GM19397 (cell line): ENCODE data around the gene GIMAP5.

Experiments used
- ATAC-seq: cut with Tn5 transposase; IDR thresholded peaks from one replicate; pipeline ENCODE4 v1.9.1; 2021; ENCODE audit warnings: mild to moderate bottlenecking, moderate library complexity; ENCODE audit not compliant: unreplicated experiment

GIMAP5 gene

DNA sequence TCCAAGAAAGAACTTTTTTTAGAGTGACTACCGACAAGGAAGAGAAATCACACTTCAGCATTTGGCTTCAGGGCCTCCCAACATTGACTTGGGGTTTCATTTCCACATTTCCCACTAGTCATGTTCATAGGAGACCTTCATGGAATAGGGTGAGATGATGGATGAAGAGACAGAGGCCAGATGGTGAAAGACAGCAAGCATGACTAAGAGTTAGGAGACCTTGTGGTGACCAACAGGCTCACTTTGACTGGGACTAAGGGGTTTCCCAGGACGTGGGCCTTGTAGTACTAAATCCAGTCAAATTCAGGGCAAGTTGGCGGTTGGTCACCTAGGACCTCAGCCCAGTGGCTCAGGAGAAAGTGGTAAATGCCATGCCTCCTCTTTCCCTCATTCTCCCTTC is 3.0 kb upstream of the GIMAP5 start:
- no peak for ATAC-seq

- ATAC-seq = no peak
These were observed 1.4 kb upstream of the GIMAP5 start for GRCh38 chr7:150735596-150736358.

GRCh38 chr7:150736864-150737263 is 354 bp upstream of the GIMAP5 start:
- ATAC-seq = peak; percentile 11

DNA sequence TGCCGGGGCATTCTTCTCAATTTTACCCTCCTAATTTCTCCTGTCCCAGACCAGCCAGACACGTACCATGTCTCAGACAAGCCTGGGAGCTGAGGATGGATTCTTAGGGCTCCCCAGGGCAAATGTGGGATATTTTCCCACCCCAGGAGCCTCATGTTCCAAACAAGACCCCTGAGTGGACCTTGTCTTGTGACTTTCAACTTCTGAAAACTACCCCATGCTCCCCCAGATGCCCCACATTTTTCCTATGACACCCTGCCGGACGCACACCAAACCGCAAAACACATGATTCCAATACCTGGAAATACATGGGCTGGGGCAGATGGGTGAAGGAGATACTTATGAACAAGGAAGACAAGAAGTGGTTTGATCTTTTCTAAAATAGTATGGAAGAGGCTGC is 874 bp downstream of the GIMAP5 start:
- no peak for ATAC-seq

DNA sequence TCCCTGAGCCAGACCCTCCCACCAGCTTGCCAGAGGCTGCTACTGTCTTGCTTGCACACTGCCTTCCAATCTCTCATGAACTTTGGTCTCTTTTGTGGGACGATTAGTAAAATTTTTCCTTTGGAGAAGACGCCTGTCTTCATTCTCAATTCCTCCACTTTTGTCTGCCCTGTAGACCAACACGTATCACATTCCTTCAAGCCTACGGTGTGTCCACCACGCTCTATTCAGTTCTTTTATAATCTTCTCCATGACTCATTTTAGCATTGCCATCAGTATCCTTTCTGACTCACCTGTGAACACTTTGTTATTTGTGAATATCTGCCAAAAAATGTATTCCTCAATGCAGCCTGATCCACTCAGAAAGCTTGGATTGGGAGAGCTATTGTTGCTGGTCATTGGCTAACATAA is 1.4 kb downstream of the GIMAP5 start:
- no peak for ATAC-seq

DNA sequence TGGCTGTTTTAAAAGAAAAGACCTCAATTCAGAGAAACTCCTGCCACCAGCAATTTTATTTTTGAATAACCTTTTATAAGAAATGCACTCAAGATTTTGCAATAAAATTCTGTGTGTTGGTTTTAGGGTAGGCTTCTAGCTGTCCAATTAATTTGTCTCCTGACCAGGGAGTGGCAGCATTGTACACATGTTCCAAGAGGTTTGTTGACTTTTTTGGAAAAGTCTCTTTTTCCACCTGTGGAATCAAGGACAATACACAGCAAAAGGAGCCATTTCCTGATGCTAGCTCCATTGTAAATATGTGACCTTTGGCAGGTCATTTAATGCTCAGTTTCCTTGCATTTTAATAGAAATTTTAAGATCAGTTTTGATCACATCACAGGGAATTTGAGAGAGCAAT is 1.8 kb downstream of the GIMAP5 start:
- no peak for ATAC-seq

DNA sequence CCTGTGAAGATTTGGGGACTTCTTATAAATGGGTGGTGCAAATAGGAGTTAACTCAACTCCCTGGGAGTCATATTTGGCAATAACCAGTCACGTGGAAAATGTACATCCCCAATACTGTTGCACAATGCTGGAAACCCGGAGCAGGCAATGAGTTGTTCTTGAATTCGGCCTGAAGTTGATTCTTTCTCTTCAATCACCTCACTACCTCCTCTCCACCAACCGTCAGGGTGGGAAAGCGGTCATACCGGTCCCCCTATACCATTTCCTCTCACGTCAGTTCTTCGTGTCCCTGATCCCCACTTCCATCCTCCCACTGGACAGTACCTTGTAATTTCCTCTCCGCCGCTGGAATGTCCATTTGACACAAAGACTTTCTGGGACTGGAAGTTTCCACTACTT is 2.8 kb downstream of the GIMAP5 start:
- no peak for ATAC-seq

DNA sequence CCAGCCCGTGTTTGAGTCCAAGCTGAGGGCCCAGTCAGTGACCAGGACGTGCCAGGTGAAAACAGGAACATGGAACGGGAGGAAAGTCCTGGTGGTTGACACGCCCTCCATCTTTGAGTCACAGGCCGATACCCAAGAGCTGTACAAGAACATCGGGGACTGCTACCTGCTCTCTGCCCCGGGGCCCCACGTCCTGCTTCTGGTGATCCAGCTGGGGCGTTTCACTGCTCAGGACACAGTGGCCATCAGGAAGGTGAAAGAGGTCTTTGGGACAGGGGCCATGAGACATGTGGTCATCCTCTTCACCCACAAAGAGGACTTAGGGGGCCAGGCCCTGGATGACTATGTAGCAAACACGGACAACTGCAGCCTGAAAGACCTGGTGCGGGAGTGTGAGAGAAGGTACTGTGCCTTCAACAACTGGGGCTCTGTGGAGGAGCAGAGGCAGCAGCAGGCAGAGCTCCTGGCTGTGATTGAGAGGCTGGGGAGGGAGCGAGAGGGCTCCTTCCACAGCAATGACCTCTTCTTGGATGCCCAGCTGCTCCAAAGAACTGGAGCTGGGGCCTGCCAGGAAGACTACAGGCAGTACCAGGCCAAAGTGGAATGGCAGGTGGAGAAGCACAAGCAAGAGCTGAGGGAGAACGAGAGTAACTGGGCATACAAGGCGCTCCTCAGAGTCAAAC is 5.2 kb downstream of the GIMAP5 start:
- no peak for ATAC-seq

DNA sequence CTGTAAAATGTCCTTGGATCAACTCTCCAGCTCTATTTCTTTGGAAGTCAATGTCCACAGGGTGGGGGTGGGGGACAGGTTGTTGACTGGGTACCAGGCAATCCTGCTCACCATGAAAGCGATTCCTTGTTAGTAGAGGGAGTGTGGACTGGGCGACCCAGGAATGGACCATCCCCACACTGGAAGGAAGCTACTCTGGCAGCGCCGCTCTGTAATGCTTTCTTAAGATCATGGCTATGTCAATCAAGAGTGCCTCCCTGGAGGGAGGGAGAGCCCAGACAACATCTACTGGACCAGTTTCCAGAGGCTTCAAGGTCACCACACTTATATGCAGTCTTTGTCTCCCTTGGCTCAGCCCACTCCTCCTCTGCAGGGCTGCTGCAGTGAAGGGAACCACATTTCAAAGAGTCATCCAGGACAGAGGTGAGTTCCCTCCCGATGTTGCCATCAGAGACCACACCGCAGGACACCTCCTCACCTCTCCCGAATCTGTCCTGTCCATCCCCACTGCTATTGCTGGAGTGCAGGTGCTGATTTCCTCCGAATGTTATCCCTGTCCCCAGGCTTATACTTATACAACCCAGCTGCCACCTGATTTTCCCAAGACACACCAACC is 6.9 kb downstream of the GIMAP5 start:
- no peak for ATAC-seq

DNA sequence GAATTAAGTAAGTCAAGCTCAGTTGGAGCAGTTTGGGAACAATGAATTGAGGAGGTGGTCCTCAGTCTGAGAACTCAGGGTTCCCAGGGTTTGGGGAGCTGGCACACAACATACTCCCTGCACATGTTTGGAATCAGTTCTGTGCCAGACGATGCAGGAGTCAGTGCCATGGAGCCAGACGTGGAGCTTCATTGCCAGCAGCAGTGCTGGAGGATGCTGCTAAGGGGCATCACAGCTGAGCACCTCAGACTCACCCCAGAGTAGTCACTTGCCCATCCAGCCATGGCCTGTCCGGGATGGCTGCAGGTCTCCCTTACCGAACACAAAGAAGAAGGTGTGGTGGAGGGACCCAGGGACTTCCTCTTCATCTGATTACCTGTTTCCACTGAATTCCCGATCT is 7.9 kb downstream of the GIMAP5 start:
- no peak for ATAC-seq

GRCh38 chr7:150745876-150746275 is 8.7 kb downstream of the GIMAP5 start:
- no peak for ATAC-seq

DNA sequence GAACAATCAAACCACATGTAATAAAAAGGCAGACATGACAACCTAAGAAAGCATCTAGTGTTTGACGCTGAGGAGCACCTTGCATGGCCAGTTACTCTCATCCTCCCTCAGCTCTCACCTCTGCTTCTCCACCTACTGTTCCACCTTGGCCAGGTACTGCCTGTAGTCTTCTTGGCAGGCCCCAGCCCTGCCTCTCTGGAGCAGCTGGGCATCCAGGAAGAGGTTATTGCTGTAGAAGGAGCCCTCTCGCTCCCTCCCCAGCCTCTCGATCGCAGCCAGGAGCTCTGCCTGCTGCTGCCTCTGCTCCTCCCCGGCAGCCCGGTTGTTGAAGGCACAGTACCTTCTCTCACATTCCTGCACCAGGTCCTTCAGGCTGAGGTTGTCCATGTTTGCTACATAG is 9.7 kb downstream of the GIMAP5 start:
- no peak for ATAC-seq

GRCh38 chr7:150748376-150748775 is 11.2 kb downstream of the GIMAP5 start:
- no peak for ATAC-seq

- ATAC-seq = no peak
These were observed 14.5 kb downstream of the GIMAP5 start for GRCh38 chr7:150751702-150752101.

DNA sequence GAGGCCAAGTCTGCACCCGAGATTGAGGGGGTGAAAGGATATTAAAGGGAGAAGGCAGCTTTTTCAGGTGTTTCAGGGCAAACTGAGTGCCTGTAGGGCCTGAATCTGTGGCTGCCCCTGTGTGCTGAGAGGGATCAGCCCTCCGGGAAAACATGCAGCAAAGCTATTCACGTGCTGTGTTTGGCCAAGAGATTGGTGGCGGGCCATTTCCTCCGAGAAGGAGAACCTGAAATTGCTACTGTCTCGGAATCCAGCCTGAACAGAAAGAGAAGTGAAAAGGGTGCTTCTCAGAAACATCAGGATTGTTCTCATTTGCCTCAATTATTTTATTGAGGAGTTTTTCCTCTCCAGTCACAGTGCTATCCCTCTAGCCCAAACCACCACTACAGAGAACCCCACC is 16.0 kb downstream of the GIMAP5 start:
- ATAC-seq = no peak

DNA sequence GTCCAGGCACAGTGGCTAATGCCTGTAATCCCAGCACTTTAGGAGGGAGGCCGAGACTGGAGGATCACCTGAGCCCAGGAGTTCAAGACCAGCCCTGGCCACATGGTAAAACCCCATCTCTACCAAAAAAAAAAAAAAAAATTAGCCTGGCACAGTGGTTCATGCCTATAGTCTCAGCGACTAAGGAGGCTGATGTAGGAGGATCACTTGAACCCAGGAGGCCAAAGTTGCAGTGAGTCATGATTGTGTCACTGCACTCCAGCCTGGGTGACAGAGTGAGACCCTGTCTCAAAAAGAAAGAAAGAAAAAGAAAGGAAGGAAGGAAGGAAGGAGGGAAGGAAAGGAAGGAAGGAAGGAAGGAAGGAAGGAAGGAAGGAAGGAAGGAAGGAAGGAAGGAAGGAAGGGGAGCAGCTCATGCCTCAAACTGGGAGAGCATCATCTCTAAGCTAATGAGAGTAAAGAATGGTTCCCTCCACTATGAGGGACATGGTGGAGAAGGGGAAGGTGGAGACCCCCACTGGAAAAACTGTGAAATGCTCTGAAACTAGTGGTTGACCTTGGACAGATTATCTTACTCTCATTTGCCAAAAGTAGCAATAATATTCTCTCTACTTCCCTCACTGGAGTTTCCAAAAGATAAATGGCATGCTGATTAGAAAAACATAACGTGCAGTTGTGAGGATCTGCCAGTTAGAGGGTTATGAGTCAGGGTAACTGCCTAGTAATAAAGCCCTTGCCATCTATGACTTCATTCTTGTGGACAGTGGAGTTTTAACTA is 16.8 kb downstream of the GIMAP5 start:
- no peak for ATAC-seq

DNA sequence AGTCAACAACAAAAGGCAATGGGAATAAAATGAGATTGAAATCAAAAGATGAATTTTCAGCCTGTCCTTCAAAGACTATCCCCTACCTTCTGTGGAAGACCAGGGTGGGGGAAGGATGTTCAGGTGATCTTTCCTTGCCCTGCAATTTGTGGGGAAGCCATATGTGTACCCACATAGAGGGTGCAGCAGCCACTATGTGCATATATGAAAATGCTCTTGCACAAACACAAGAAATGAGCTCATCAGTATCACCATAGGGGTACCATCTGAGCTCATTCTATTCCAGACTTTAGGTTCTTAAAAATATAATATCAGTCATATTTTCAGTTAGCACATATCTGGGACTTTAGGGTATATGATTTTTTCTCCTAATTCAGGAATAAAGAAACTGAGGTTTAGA is 17.7 kb downstream of the GIMAP5 start:
- ATAC-seq = no peak

GRCh38 chr7:150755473-150756099 is 18.4 kb downstream of the GIMAP5 start:
- ATAC-seq = no peak

DNA sequence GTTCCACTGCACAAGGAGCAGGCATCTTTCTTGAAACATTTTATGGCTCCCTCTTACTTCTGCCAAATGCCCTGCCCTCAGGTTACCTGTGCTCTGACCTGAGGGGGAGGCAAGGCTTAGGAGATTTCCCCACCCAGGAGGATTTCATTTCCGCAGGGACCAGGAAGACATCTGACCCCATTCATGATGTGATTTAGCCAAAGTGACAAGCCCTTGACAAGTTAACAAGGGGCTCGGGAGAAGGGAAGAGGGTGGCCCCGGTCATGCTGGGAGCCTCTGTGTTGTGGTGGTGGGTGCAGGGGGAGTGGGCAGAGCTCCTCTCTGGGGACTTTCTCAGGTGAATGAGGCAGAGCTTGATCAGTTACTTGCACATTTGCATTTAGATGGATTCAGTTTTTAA is 18.9 kb downstream of the GIMAP5 start:
- no peak for ATAC-seq

GRCh38 chr7:150756858-150757257 is 19.6 kb downstream of the GIMAP5 start:
- no peak for ATAC-seq

DNA sequence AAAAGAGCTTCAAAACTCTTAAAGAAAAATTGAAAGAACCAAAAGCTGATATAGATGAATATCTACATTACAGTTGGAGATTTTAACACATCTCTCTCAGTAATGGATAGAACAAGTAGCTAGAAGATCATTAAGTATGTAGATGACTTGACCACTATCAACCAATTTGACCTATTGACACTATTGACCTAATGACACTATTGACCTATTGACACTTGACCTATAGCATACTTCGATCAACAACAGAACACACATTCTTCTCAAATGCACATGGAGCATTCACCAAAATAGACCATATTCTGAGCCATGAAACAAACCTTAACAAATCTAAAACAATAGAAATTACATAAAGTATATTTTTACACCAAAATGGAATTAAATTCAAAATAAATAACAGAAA is 22.3 kb downstream of the GIMAP5 start:
- no peak for ATAC-seq
